Endothelial cell of umbilical vein (primary cell): Measurements from ENCODE around the gene LDLRAD4.

ENCODE experiments used
- CTCF ChIP-seq, 2 donors: IDR thresholded peaks; 1 replicate in 1 of 2; 2 replicates in 1 of 2; pipeline ENCODE4 v1.5.1; 2011; ENCODE audit warnings: low read length in 2 of 2, mild to moderate bottlenecking in 2 of 2, moderate library complexity in 2 of 2, control low read depth in 1 of 2, inconsistent platforms in 1 of 2, low read depth in 1 of 2; ENCODE audit not compliant: insufficient read depth in 1 of 2; ENCODE audit errors: extremely low read depth in 1 of 2
- EZH2 ChIP-seq: IDR thresholded peaks from 2 replicates; pipeline ENCODE4 v1.6.1; 2012; ENCODE audit warnings: borderline replicate concordance, low read depth, mild to moderate bottlenecking, moderate library complexity, low read length, inconsistent platforms; ENCODE audit not compliant: severe bottlenecking
- POLR2A ChIP-seq: IDR thresholded peaks from 2 replicates; pipeline ENCODE4 v1.6.1; 2012; ENCODE audit warnings: low read depth, mild to moderate bottlenecking, control low read depth, low read length
- POLR2AphosphoS5 ChIP-seq: IDR thresholded peaks from 2 replicates; pipeline ENCODE4 v1.6.1; 2012; ENCODE audit warnings: low read depth, mild to moderate bottlenecking, control low read depth, low read length, moderate library complexity; ENCODE audit not compliant: insufficient read depth

DNA sequence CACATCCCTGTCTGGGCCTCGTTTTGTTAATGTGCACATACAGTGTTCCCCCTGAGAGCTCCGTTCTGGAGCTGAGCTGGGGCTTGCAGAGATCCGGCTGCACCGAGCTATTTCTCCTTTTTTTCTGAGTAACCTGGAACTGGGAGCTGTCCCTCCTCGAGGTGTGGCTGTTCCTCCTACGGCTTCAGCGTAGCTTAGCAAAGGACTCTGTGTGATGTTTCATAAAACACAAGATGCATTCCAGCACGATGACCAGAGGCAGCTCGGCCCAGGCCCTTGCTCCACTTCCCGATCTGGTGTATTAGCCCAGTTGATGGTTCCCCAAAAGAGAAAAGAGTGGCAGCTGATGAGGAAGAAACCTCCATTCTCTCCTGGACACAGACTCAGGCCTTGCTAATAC, 404.8 kb downstream of the LDLRAD4 start:
- TF ChIP-seq CTCF (IDR thresholded peaks at IDR 0.05; ENCODE audit: extremely low read depth in 1 of 2, insufficient read depth in 1 of 2, low read depth in 1 of 2, low read length in 2 of 2) (no peak), POLR2AphosphoS5 (no peak), POLR2A (no peak), EZH2 (no peak)
